Limb (tissue), 2 donors: ENCODE results near the gene ABHD18.
"Not testable (repeated sequence)": the region's sequence is repeated elsewhere in the genome, so short reads cannot be mapped to it uniquely, and the experiment has no call there.

ENCODE experiments used
- DNase-seq, 2 donors: peaks; one replicate each; pipeline ENCODE4 v3.0.0-alpha.2; 2016; ENCODE audit errors: extremely low spot score in 2 of 2

Gene ABHD18

DNA sequence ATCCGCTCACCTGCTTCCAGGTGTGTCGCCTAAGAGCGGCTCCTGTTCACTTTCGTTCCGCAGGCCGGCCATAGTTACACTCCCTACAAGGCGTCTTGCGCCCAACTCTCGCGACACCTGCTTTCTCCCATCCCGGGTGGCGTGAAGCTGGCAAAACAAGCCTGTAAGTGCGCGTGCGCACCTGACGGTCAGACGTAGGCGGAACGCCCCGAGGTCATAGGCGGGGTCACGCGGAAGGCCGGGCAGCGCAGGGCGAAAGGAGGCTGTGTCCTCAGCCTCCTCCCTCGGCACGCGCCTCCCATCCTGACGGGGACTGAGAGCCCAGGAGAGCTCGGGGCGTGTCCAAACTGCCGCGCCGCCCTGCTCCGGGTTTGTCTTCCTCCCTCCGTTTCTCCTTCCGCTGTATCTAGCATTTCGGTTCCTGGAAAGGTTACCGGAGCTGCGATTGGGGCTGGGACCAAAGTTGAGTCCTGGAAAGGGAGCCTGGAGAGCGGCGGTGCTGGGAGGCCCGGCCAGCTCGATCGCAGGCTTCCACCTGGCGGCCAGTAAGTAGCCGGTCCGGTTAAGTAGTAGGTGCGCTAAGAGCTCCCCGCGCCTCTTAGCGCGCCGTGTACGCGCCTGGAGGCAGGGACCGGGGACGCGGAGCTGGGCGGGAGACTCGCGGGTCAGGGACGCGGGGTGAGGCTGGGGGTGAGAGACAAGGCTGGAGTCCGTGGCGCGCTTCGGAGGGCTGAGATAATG, at the start of gene ABHD18, which contains the start of gene MFSD8:
ABHD18 (plus strand) TSS at position 345 of the 741 bp plus-strand sequence. CDS start 17,550 bp downstream, outside the sequence.
MFSD8 (minus strand) TSS at position 112 of the 741 bp plus-strand sequence; CDS start at position 72, 40 bp downstream.
- peak; percentile 95 for DNase-seq

DNA sequence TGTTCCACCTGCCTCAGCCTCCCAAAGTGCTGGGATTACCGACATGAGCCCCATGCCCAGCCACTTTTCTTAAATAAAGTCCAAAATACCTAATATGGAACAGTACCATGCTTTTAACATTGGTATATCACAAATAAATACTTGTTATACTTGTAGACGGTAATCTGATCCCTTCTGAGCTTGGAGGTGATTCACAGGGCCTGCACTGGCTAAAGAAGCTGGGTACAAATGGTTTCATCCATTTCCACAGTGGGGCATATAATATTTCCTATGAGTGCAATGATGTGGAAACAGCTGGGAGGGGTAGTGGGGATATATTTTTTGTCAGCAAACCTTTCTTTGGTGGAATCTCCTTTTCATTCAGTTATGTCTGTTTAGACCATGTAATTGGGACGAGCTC, 48.7 kb upstream of the ABHD18 start:
- no peak for DNase-seq

DNA sequence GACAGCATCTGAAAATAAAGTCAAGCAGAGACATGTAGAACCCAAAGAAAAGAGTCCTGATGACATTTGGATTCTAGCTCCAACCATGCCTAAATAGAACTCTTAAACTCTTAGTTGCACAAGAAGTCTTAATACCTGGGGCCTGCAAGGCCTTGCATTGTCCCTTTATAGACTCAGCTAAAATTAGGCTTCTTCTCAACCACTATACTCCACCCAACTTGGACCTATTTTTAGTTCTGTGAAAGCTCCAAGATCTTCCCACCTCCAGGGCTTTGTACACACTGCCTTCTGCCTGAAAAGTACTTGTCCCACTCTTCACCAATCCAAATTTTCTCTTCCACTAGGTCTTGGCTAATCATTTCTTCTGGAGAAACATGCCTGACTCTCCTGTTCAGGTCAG, 48.1 kb upstream of the ABHD18 start:
- no peak for DNase-seq

DNA sequence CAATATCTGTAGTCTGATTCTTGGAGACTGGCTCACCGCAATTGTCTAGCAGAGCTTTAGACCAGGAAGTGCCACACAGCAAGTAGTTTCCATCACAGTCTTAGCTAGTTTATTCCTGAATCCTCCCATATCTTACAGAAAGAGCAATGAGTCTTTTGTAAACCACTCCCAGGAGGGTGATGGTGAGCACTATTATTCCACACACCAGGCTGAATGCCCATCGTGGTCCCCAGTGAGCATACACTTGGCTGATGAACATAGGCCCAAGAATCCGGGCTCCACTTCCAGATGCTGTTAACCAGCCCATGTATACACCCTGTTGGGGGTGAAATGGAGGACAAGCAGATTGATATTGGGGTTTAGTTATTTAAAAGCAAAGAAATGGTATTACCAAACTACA, 44.7 kb upstream of the ABHD18 start:
- no peak for DNase-seq

DNA sequence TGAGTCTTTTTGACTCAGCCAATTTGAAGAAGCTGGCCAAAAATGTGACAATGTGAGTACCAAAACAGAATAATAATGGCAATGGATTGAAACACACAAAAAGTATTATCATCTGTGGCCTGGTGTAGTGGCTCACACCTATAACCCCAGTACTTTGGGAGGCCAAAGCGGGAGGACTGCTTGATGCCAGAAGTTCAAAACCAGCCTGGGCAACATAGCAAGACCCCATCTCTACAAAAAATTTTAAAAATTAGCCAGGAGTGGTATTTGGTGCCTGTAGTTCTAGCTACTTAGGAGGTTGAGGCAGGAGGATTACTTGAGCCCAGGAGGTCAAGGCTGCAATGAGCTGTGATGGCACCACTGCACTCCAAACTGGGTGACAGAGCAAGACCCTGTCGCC, 43.0 kb upstream of the ABHD18 start:
- DNase-seq, result no peak

DNA sequence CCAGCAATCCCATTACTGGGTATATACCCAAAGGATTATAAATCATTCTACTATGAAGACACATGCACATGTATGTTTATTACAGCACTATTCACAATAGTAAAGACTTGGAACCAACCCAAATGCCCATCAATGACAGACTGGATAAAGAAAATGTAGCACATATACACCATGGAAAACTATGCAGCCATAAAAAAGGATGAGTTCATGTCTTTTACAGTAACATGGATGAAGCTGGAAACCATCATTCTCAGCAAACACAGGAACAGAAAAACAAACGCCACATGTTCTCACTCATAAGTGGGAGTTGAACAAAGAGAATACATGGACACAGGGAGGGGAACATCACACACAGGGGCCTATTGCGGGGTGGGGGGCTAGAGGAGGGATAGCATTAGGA, 39.5 kb upstream of the ABHD18 start:
- DNase-seq, result not testable (repeated sequence)

DNA sequence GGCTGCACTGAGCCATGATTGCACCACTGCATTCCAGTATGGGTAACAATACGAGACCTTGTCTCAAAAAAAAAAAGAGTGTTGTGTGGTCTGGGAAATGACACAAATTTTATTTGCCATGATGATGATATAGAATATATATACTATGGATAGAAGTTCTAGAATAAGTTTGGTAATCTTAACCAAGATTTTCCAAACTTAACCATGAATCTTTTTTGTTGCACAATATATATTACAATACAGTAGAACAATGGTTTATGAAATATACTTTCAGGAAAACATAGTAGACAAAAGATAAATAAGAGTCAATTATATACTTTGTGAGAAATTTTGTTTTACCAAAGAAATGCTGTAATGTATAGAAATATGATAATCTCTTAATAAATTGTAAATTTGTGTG, 35.0 kb upstream of the ABHD18 start:
- no peak for DNase-seq

DNA sequence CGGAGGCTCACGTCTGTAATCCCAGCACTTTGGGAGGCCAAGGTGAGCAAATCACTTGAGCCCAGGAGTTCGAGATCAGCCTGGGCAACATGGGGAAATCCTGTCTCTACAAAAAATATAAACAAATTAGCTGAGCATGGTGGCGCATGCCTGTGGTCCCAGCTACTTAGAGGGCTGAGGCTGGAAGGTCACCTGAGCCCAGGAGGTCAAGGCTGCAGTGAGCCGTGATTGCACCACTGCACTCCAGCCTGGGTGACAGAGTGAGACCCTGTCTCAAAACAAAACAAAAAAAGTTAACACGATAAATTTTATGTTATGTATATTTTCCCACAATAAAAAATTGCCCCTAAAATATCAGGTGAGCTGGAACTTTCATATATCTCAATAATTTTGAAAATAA, 33.4 kb upstream of the ABHD18 start:
- DNase-seq, result not testable (repeated sequence)

DNA sequence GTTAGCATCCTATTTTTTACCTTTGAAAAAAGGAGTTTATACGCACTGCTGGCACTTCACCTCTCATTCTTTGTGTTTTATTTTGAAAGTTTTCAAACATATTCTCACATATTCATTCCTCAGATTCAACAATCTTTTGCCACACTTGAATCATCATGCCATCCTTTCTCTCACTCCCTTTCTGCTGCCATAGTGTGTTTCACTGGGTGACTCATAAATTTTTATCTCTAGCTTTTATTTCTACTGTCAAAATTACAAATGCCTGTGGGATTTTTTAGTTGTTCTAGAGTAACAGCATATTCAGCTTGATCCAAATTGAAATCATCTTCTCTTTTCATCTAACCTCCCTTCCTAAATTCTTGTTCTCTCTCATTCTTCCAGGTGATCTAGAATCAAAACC, 28.2 kb upstream of the ABHD18 start:
- DNase-seq, result no peak

DNA sequence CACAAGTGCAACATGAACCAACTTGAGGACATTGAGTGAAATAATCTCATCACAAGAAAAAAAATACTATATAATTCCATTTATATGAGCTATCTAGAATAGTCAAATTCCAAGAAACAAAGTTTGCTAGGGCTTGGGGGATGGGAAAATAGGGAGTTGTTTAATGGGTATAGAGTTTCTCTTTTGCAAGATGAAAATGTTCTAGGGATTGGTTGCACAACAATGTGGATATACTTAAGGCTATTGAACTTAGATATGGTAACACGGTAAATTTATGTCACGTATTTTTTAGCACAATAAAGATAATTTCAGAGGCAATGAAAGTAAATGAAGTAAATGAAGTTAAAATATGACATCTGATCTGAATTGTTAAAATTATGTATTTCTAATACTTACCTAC, 8.1 kb upstream of the ABHD18 start:
- DNase-seq, result no peak

DNA sequence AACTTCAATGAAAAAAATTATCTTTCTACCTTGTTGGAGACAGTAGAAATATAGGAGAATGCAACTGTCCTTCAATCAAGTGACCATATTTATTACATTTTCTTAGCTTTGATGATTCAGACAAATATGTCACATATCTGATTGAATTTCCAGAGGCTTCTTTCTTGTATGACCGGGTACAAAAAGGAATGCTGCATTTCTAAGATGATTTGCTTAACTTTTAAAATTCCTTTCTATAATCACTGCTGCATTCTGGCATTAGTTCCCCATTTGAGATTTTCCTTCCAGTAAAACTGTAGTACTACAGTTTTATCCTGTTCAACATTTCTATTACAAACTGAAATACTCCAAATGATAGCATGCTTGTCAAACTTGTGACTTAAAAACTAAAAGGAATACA, 5.4 kb upstream of the ABHD18 start:
- no peak for DNase-seq

DNA sequence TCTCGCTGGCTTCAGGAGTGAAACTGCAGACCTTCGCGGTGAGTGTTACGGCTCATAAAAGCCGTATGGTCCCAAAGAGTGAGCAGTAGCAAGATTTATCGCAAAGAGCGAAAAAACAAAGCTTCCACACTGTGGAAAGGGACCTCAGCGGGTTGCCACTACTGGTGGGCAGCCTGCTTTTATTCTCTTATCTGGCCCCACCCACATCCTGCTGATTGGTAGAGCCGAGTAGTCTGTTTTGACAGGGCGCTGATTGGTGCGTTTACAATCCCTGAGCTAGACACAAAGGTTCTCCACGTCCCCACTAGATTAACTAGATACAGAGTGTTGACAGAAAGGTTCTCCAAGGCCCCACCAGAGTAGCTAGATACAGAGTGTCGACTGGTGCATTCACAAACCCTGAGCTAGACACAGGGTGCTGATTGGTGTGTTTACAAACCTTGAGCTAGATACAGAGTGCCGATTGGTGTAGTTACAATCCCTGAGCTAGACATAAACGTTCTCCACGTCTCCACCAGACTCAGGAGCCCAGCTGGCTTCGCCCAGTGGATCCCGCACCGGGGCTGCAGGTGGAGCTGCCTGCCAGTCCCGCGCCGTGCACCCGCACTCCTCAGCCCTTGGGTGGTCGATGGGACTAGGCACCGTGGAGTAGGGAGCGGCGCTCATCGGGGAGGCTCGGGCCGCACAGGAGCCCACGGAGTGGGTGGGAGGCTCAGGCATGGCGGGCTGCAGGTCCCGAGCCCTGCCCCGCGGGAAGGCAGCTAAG, 1.4 kb upstream of the ABHD18 start:
- DNase-seq, result not testable (repeated sequence)

DNA sequence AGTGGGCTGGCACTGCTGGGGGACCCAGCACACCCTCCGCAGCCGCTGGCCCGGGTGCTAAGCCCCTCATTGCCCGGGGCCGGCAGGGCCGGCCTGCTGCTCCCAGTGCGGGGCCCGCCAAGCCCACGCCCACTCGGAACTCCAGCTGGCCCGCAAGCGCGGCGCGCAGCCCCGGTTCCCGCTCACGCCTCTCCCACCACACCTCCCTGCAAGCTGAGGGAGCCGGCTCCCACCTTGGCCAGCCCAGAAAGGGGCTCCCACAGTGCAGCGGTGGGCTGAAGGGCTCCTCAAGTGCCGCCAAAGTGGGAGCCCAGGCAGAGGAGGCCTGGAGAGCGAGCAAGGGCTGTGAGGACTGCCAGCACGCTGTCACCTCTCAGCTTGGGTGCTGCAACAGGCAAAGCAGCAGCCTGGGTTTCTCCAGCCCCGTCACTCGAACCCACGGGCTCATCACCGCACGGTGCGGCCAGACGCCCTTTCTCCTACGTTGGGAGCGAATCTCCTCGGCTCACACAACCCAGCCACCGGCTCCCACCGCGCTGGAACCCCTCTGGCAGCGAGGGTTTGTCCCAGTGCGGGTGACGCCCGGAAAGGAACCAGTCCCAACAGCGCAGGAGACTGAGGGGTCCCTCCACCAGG, 662 bp upstream of the ABHD18 start:
- DNase-seq, result not testable (repeated sequence)

DNA sequence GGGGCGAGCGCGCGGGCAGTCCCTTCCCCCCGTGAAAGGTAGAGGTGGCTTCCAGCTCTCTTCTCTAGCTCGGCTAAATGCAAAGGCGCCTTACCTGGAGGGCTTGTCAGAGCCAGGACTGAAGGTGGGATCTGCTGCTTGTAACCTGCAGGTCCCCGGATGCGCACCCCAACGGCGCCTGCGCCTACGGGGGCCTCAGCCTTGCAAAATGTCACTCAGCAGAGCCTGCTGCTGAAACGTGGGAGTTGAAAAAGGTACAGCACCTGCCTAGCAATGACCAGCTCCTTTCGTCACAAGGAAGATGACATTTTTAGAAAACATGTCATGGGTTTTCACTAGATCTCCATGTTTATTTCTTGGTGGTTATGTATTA, 583 bp downstream of the ABHD18 start:
- DNase-seq, result no peak

DNA sequence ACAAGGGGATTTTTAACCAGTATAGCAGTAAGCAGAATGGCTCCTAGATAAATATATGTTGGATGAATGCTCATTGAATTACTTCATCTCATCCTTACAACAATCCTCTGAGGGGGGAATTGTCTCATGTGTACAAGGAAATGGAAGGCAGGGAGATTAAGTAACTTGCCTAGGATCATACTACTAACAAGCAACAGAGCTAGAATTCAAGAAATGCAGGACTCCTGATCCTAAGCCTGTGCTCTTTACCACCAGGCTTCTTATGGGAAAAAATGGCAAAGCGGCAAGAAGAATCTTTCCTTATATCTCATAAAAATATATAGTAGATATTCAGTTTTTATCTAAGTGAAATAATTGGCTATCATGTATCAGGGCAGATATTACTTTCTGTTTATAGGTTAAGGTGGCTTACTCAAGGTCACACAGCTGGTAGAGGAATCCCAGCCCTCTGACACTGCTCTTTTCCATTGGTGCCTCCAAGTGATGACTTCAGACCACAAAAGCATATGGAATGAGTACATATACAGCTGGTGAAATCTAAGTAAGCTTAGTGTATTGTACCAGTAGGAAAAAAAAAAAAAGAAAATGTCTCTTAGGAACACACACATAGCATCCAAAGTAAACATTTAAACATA, 2.1 kb downstream of the ABHD18 start:
- no peak for DNase-seq

DNA sequence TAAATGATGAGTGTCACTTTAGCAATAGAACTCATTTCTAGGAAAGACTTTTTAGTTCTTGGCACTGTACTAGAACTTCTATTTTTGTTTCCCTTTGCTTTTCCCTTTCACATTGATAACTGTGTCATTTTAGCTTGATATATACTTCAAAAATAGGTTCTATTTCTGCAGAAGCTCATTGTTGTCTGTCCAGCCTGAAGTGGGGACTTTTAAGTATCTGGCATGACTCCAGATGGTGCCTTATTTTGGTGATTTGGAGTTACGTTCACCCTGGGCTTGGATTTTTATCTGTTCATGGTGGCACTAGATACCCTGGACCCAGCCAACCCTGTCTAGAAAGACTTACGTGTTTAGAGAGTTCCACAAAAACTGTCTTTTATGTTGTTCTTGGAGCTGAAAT, 3.4 kb downstream of the ABHD18 start:
- no peak for DNase-seq

DNA sequence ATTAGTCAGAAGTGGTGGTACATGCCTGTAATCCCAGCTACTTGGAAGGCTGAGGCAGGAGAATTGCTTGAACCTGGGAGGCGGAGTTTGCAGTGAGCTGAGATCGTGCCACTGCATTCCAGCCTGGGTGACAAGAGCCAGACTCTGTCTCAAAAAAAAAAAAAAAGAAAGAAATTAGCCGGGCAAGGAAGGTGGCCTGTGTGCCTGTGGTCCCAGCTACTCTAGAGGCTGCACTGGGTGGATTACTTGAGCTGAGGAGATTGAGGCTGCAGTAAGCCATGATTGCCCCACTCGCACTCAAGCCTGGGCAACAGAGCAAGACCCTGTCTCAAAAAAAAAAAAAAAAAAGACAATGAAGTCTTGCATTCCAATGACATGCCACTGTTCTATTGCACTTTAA, 5.7 kb downstream of the ABHD18 start:
- not testable (repeated sequence) for DNase-seq

DNA sequence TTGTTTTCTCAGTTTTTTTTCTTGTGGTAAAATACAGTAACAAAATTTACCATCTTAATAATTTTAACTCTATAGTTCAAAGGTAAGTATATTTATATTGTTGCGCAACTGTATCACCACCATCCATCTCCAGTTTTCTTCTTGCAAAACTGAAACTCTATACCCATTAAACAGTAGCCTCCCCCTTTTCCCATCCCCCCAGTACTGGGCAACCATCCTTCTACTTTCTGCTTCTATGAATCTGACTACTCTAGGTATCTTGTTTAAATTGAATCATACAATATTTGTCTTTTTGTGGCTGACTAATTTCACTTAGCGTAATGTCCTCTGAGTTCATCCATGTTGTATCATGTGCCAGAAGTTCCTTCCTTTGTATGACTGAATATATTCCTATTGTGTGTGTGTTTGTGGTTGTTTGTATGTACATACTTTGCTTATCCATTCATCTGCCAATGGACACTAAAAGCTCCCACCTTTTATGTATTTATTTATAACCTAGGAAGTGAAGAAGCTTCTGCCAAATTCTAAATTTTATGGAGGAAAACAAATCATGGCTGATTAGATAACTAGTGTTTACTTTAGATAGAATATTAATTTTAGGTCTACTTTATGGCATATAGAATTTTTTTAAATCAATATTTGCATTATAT, 10.0 kb downstream of the ABHD18 start:
- DNase-seq, result no peak

DNA sequence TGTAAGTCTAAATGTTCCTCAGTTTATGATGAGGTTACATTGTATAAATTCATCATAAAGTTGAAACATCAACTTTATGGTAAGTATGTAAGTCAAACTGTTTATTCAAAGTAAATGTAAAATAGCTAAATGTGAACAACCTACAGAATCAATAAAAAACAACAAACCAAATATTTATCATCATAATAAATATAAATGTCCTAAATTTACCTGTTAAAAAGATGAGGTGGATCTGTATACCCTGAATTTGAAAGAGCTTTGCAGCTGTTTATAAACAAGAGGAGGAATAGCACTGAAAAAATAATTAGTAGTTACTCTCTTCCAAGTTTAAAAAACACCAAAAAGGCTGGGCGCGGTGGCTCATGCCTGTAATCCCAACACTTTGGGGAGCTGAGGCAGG, 13.7 kb downstream of the ABHD18 start:
- no peak for DNase-seq

DNA sequence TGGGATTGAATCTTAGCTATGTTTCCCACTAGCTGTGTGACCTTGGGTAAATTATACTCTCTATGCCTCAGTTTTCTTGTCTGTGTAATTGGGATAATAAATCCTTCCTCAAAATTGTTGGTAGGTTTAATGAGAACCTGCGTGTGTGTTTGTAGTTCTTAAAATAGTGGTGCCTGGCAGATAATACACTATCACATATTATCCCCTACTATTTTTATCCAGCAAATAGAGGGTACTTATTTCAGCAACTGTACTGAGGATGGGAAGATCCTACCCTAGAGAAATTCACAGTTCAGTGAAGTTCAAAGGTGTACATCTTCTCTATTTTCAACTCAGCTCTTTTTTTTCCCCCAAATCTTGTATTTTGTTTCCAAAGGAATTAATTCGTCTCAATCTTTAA, 17.2 kb downstream of the ABHD18 start:
- DNase-seq, result no peak

DNA sequence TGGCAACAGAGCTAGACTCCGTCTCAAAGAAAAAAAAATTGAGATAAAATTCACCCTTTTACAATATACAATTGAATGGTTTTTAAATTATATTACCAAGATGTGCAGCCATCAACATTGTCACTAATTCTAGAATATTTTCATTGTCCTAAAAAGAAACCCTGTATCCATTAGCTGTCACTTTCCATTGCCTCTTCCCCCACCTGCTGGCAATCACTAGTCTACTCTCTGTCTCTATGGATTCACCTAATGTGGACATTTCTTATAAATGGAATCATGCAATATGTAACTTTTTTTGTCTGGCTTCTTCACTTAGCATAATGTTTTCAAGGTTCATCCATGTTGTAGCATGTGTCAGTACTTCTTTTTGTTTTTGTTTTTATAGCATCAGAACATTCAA, 20.8 kb downstream of the ABHD18 start:
- no peak for DNase-seq
